OCI-LY3 (cell line): Measurements from ENCODE around the gene CHKA.

Experiments used
- CTCF ChIP-seq: fragments of 200-600, 300-600 bp; sonication (generic); IDR thresholded peaks from 2 replicates; pipeline ENCODE4 v1.5.1; 2014; ENCODE audit warnings: antibody characterized with exemption, low read length, low read depth
- EZH2phosphoT487 ChIP-seq: fragments of 200-600 bp; shearing (Covaris generic); IDR thresholded peaks from 2 replicates; pipeline ENCODE4 v1.6.1; 2018; ENCODE audit warnings: antibody characterized with exemption, mixed run types, low read depth

GRCh38 chr11:68118706-68119448, 2.3 kb downstream of the CHKA start:
- TF ChIP-seq CTCF (no peak), EZH2phosphoT487 (no peak)
